ENCODE measurements around the gene IGSF9B.

The IGSF9B gene

DNA sequence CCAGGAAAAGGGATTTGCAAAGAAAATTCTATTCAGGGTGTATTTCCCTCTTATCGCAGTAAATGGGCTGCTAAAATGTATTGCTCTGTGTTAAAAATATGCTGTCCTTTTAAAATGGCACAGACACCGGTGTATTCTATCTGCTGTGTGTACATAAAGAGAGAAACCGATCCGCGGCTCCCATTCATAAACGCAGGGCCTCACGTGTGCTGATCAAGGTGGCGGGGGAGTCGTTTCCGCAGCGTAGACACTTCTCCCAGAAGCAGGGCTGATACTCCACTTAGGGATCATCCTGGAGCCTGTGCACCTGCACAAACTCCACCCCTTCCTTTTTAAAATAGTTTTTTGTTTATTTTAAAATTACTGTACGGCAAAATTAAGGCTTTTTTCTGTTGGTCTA lies 26.1 kb upstream of the IGSF9B start:
- DNase-seq: no peak

- DNase-seq: no peak
These were observed 25.4 kb upstream of the IGSF9B start for GRCh38 chr11:133982151-133982550.

DNA sequence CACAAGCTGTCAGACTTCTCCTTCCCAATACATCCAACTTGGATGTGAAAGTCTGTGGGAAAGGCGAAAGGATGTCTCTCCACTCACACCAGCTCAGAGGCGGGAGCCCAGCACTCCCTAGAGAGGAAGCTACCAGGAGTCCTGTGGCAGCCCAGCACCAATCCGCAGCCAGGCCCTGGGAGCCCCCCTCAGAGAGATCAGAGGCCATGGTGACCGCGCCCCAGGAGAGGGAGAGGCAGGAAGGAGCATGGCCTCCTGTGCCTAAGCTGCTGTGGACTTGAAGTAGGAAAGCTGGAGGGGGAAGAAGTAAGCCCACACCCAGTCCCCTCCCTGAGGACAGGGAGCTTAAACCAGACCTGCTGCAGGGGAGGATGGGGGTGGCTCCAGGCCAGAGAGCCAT lies 24.4 kb upstream of the IGSF9B start:
- DNase-seq: no peak

- no peak for DNase-seq
These were observed 23.9 kb upstream of the IGSF9B start for GRCh38 chr11:133980665-133981064.

DNA sequence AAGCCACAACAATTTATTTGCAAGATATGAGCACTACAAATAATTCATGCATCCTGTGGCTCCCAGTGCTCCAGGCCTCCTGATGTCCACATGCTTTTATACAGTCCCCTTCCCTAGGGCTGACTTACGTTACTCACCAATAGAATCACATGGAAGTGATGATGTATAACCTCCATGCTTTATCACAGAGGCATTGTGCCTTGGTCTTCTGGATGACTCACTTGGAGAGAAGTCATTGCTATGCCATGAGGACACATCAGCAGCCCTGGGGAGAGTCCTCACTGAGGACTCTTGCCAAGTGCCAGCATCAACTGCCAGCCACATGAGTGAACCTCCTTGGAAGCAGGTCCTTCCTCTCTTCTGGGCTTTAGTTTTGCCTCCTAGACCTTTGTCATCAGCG lies 22.0 kb upstream of the IGSF9B start:
- no peak for DNase-seq

DNA sequence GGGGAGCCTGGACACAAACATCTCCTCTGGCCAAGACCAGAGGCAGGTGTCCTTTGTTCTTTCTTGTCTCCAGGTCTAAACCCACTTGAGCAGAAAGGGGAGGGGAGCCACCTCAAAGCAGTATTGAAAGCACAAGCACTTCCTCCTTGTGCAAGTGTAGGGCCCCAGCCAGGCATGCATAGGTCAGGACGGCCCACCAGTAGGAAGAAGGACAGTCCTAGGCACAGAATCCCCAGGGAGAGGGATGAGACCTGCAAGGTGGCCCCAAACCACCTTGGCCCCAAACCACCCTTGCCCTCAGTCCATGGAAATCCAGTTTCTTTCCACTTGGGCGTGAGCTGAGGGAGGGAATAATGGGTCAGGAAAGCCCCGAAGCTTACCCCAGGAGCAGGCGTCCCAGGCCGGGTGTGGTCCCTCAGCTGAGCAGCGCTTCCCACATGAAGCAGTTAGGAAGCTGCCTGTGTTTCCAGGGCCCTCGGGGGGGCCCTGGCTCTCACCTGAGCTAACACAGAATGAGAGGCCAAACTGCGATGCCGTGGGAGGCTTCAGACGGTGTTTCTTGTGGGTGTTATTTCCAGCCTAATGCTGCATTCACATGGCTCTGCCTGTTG lies 20.4 kb upstream of the IGSF9B start:
- DNase-seq: no peak

- DNase-seq: no peak
These were observed 18.7 kb upstream of the IGSF9B start for GRCh38 chr11:133975488-133975849.

- no peak for DNase-seq
These were observed 18.2 kb upstream of the IGSF9B start for GRCh38 chr11:133974836-133975487.

DNA sequence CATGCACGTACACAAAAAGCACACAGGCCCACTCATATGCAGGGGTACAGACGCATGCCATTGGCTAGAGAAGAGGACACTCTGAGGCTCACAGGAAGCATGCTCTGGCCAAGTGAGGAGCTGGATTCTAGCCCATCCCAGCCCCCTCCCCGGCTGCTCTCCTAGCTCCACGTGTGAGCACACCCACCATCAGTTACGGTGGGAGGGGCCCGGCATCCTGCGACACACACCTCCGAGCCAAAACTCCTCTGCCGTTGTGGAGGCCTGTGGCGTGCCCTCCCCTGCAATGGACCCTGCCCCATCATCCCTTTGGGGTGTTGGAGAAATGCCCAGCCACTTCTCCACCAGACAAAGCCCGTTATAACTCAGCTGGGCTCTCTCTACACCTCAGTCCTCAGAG lies 15.1 kb upstream of the IGSF9B start:
- DNase-seq: no peak

GRCh38 chr11:133969112-133969511 lies 12.3 kb upstream of the IGSF9B start:
- no peak for DNase-seq

DNA sequence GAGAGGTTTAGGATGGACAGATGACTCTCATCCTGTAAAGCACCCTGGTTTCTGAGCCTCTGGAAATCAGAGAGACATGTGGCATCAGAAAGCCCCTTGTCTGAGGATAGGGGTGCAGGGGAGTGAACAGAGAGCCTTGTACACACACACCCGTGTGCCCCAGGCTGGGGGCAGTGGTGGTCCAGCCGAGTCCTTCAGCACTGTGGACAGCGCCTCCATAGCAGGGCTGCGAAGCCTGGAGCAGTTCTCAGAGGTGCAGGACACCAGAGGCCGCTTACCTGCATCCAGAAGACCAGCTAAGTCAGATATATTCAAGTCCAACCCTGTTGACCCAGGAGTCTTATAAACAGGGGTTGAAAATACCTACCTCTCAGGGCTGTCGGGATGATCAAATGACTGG lies 11.5 kb upstream of the IGSF9B start:
- no peak for DNase-seq

DNA sequence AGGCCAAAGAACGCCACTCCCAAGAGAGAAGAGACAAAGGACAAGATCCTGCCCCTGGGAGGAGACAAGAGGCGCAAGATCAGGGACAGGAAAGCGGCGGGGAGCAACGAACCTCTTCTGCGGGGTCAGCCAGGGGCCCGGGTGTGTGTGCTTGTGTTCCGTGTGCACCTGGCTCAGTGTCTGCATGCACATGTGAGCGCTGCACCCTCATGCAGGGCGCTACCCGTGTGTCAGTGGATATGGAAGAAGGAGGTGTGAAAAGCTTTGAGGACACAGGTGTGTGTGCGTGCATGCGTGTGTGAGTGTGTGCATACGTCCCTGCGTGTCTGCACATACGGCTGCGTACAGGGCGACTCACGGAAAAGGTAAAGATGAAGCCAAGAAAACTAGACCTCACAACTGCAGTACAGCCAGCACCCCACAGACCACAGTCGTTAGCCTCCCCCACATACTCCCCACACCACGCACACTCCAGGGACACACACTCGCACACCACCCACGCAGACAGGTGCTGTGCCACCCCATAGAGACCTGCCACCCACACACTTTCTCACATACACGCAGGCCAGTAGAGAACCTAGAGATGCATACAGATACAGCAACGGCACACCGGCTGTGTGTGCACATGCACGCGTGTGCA lies 11.0 kb upstream of the IGSF9B start:
- no peak for DNase-seq

DNA sequence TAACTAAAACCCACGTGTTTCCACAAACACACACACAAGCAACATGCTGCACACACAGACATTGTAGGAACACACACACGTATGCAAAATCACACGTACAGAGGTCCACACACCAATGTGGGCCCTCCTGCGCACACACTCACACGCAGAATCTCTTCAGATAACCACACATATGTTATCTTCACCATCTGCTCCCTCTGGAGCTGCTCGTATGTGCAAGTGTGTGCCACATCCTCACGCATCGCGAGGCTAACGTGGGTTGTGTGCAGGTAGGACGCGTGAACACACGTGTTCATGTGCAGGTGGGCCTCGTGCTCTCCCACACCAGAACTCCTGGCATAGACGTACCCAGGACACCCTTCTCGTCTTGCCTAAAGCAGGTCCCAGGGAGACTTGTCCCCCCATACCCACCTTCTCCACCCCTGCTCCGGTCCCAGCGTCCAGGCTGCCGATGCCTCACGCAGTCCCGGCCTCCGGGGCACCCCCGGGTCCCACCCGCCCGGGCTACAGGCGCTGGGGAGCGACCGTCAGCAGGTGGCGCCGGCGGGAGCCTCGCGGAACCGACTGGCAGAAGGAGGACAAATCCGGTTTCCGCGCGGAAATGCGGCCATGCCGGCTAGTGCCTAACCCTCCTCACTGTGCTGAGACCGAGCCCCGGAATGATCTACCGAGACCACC lies 10.3 kb upstream of the IGSF9B start:
- peak; percentile 21 to 69 (median 43) for DNase-seq

- no peak for DNase-seq
These were observed 9.4 kb upstream of the IGSF9B start for GRCh38 chr11:133966172-133966651.

GRCh38 chr11:133965031-133965601 lies 8.3 kb upstream of the IGSF9B start:
- no peak for DNase-seq

DNA sequence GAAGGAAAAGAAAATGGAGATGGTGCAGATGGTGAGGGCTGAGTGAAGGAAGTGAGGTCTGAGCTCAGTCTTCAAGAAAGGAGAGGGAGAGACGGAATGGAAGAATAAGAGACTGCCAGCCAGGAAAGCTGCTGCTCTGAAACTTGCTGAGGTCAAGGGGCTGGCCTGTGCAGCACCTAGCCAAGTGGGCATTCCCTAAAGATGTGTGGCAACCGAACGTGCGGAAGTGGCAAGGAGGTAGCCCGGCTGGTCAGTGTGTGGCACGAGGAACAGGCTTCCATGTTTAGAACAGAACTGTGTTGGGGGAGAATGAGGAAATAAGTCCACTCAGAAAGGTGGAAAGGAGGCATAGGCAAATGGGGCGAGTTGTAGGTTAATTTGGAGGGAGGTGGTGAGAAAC lies 7.6 kb upstream of the IGSF9B start:
- no peak for DNase-seq

GRCh38 chr11:133961890-133962289 lies 5.1 kb upstream of the IGSF9B start:
- no peak for DNase-seq

GRCh38 chr11:133957900-133958299 lies 1.1 kb upstream of the IGSF9B start:
- DNase-seq: no peak

DNA sequence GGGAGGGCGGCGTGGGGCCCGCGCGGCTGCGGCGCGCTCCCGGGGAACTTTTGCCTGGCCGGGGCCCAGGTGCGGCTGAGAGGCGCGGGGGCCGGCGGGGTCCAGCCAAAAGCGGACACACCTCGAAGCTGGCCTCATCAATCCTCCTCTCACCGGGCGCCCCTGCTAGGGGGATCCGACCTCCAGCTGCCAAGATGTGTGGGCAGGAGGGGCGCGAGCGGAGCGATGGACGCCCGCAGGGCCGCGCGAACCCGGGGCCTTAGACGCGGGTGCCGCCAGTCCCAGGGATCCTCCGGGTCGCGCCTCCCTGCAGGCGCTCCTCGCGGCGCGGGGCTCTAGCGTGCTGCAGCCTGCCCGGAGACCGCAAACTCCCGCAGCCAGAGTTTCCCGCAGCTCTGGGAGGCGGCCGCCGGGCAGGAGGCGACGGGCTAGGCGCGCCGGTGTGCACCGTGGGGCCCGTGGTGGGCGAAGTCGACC lies 785 bp downstream of the IGSF9B start:
- DNase-seq: peak in 2 of 6 experiments; percentile 24 to 30

- peak in 4 of 6 experiments; percentile 16 to 46 (median 27) for DNase-seq
These were observed 1.5 kb downstream of the IGSF9B start for GRCh38 chr11:133955081-133955891.

- DNase-seq: no peak
These were observed 2.8 kb downstream of the IGSF9B start for GRCh38 chr11:133953999-133954398.

DNA sequence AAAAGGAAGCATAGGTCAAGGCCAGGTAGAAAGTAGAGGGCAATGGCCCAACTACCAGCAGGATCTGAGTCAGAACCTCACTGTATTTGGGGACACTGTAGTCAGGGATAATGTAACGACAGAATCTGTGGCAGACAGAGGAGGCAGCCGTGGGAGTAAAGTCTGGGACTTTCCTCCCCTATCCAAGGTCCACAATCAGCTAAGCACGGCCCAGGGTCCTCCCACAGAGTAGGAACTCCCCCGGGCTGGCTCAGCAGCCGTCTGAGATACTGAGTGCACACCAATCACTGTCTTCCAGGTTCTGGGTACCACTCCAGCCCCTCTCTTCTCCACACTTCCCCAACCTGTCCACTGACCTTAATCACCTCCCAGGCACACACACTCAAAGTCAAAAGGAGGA lies 3.2 kb downstream of the IGSF9B start:
- no peak for DNase-seq
